Gastrocnemius medialis (tissue), 4 donors: ENCODE data around the gene FERMT2.

Experiments
- POLR2A ChIP-seq, 2 donors: fragments of 450-650 bp; IDR thresholded peaks; one replicate each; pipeline ENCODE4 v1.6.1; 2017; ENCODE audit warnings: antibody characterized with exemption in 2 of 2, mild to moderate bottlenecking in 2 of 2, moderate library complexity in 2 of 2
- TF ChIP-seq, protein P1 (sequence below), 5 experiments: fragments of 450-650 bp in 3 of 5; fragments of 200-600 bp in 2 of 5; sonication (generic) in 2 of 5; IDR thresholded peaks in 4 of 5; conservative IDR thresholded peaks in 1 of 5; 1 replicate in 4 of 5; 2 replicates in 1 of 5; pipeline ENCODE4 v1.5.1; 2016 to 2019; ENCODE audit warnings: antibody characterized with exemption in 5 of 5, mild to moderate bottlenecking in 3 of 5, moderate library complexity in 3 of 5

DNA sequence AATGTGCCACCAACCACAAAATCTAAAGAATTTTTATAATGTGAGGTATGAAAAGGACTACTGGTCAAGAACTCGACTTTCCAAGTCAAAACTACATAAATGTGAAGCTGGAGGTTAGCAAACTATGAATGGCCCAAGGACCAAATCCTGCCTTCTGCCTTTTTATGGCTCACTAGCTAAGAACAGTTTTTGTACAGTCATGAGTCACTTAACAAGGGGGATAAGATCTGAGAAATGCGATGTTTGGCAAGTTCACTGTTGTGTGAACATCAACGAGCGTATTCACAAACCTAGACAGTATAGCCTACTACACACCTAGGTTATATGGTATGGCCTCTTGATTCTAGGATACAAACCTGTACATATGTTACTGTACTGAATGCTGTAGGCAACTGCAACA is 28.2 kb downstream of the FERMT2 start:
- TF ChIP-seq, protein P1, sequence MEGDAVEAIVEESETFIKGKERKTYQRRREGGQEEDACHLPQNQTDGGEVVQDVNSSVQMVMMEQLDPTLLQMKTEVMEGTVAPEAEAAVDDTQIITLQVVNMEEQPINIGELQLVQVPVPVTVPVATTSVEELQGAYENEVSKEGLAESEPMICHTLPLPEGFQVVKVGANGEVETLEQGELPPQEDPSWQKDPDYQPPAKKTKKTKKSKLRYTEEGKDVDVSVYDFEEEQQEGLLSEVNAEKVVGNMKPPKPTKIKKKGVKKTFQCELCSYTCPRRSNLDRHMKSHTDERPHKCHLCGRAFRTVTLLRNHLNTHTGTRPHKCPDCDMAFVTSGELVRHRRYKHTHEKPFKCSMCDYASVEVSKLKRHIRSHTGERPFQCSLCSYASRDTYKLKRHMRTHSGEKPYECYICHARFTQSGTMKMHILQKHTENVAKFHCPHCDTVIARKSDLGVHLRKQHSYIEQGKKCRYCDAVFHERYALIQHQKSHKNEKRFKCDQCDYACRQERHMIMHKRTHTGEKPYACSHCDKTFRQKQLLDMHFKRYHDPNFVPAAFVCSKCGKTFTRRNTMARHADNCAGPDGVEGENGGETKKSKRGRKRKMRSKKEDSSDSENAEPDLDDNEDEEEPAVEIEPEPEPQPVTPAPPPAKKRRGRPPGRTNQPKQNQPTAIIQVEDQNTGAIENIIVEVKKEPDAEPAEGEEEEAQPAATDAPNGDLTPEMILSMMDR (IDR thresholded peaks at IDR 0.05 in 4 of 5, conservative IDR thresholded peaks at IDR 0.05 in 1 of 5): no peak
- no peak for TF ChIP-seq POLR2A (IDR thresholded peaks at IDR 0.05)
